Cardiac atrium fibroblast (primary cell): ENCODE measurements around the gene OTC. TPM values are rescaled to one million over a fixed set of nuclear protein-coding genes. Genes with fewer than 3 reads are reported as not detected.

Source experiments
- total RNA-seq: library from RNA; depleted of rRNA; stranded (reverse); fragments of >200 nt; gene quantifications from 2 replicates; pipeline ENCODE4 v1.2.3, GENCODE V29; 2015

OTC gene
- not detected in 2 replicates for total RNA-seq

DNA sequence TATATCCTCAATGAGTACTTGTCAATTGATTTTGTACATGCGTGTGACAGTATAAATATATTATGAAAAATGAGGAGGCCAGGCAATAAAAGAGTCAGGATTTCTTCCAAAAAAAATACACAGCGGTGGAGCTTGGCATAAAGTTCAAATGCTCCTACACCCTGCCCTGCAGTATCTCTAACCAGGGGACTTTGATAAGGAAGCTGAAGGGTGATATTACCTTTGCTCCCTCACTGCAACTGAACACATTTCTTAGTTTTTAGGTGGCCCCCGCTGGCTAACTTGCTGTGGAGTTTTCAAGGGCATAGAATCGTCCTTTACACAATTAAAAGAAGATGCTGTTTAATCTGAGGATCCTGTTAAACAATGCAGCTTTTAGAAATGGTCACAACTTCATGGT is at the start of gene OTC:
TSS of gene OTC (plus strand) at position 243 of the 400 bp plus-strand sequence. CDS start at position 336, 93 bp downstream.

DNA sequence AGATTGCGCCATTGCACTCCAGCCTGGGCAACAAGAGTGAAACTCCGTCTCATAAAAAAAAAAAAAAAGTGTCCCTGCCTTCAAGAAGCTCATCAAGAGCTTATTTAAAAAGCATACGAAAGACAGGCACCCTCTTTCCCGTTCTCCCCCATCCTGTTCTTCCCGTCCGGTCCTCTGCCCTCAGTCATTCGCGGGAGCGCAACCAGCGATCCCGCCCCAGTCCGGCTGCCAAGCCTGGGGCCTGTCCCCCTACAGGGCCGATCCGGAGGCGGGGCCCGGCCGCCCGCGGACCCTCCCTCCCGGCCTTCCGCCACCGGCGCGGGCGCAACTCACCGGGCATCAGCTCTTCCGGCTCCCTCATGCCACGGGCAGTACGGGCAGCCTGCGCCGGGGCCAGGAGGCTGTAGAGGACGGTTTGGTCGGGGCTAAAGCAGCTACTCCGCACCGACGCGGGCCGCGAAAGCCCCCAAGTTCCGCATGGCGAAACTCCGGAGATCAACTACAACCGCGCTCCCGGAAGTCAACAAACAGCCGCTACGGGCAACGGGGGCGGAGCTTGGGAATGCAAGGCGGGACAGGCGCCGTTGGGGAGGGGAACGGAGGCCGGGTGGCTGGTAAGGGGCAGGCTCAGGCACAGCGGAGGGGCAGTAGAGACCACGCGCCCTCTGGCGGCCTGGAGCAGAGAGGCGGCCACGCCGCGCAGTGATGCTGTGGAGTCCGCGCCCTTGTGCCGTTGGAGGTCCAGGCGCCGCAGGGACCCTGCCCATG is 25.2 kb upstream of the OTC start, which contains the start of gene RPGR:
TSS of gene RPGR (minus strand) at position 503 of the 768 bp plus-strand sequence. CDS start at position 361, 142 bp downstream.

Other genes with a start within 250 kb of the OTC start
- gene SRPX, start 131.7 kb upstream of the OTC start, total RNA-seq: 1,167 and 1,799 TPM in 2 replicates
- gene RPGR, start 25.1 kb upstream of the OTC start, total RNA-seq: 5.7 and 7.4 TPM in 2 replicates
- 0.18 and 1.5 TPM in 2 replicates for gene TSPAN7, start 208.9 kb downstream of the OTC start, total RNA-seq